Measurements from ENCODE around the gene DACH1. TPM values are rescaled to one million over a fixed set of nuclear protein-coding genes. Genes with fewer than 3 reads are reported as not detected.

Gene DACH1
- total RNA-seq, 1 experiment from 2014 or later = 0.31 TPM

- TF ChIP-seq HMGXB4 (CRISPR knock-in tag; IDR thresholded peaks at IDR 0.05) (no peak), TP53 (CRISPR knock-in tag; IDR thresholded peaks at IDR 0.05) (no peak)
- TF ChIP-seq, protein P1, sequence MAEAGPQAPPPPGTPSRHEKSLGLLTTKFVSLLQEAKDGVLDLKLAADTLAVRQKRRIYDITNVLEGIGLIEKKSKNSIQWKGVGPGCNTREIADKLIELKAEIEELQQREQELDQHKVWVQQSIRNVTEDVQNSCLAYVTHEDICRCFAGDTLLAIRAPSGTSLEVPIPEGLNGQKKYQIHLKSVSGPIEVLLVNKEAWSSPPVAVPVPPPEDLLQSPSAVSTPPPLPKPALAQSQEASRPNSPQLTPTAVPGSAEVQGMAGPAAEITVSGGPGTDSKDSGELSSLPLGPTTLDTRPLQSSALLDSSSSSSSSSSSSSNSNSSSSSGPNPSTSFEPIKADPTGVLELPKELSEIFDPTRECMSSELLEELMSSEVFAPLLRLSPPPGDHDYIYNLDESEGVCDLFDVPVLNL (CRISPR knock-in tag; IDR thresholded peaks at IDR 0.05; ENCODE audit: borderline replicate concordance, low read depth) = no peak
These were observed 257.7 kb downstream of the DACH1 start (continued) for GRCh38 chr13:71609271-71609670.

- CTCF ChIA-PET = no interaction called here
- H3K27me3 Mint-ChIP-seq (ENCODE audit: low read depth) = no peaks in the 10 kb centered on the region
- H3K9me3 Mint-ChIP-seq = no peaks in the 10 kb centered on the region
- ATAC-seq (no peak), DNase-seq (ENCODE audit: low spot score) (no peak)
- H3K27ac Mint-ChIP-seq = no peak overlapping the region
- no peaks in the 10 kb centered on the region for H3K36me3 Mint-ChIP-seq
- H3K4me3 Mint-ChIP-seq = no peak overlapping the region
- no peaks in the 10 kb centered on the region for H3K4me1 Mint-ChIP-seq
- POLR2A ChIA-PET = no interaction called here
- TF ChIP-seq, protein P2, sequence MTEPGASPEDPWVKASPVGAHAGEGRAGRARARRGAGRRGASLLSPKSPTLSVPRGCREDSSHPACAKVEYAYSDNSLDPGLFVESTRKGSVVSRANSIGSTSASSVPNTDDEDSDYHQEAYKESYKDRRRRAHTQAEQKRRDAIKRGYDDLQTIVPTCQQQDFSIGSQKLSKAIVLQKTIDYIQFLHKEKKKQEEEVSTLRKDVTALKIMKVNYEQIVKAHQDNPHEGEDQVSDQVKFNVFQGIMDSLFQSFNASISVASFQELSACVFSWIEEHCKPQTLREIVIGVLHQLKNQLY (CRISPR knock-in tag; IDR thresholded peaks at IDR 0.05) = no peak
- TF ChIP-seq FOXK1 (CRISPR knock-in tag; IDR thresholded peaks at IDR 0.05) = no peak
- no peak for TF ChIP-seq ZNF512 (CRISPR knock-in tag; IDR thresholded peaks at IDR 0.05; ENCODE audit: borderline replicate concordance)
- no peak for TF ChIP-seq ZNF423 (CRISPR knock-in tag; IDR thresholded peaks at IDR 0.05)
- no peak for TF ChIP-seq TCF7 (CRISPR knock-in tag; IDR thresholded peaks at IDR 0.05; ENCODE audit: low read depth)
- no peak for TF ChIP-seq ATF1 (CRISPR knock-in tag; IDR thresholded peaks at IDR 0.05)
These were observed 259.4 kb downstream of the DACH1 start for GRCh38 chr13:71607575-71607974.

GRCh38 chr13:71606818-71607217 is 260.2 kb downstream of the DACH1 start:
- no peaks in the 10 kb centered on the region for H3K27me3 Mint-ChIP-seq (ENCODE audit: low read depth)

More at GRCh38 chr13:71606818-71607217, 260.2 kb downstream of the DACH1 start:
- H3K4me3 Mint-ChIP-seq = no peak overlapping the region
- DNase-seq (ENCODE audit: low spot score) (no peak), ATAC-seq (no peak)
- no peaks in the 10 kb centered on the region for H3K4me1 Mint-ChIP-seq
- ChIA-PET CTCF (no interaction called here), POLR2A (no interaction called here)
- no peaks in the 10 kb centered on the region for H3K36me3 Mint-ChIP-seq
- H3K9me3 Mint-ChIP-seq = no peaks in the 10 kb centered on the region
- no peak overlapping the region for H3K27ac Mint-ChIP-seq
- TF ChIP-seq ZMAT4 (CRISPR knock-in tag; IDR thresholded peaks at IDR 0.05) = no peak
- TF ChIP-seq JUN (CRISPR knock-in tag; IDR thresholded peaks at IDR 0.05) = no peak
- TF ChIP-seq PRDM15 (CRISPR knock-in tag; IDR thresholded peaks at IDR 0.05) = no peak
- TF ChIP-seq HMGA2 (CRISPR knock-in tag; IDR thresholded peaks at IDR 0.05) = no peak
